Measurements from ENCODE around the gene SLC26A6. TPM values are rescaled to one million over a fixed set of nuclear protein-coding genes. Genes with fewer than 3 reads are reported as not detected.
A peak's percentile ranks its signal among the peaks of the same experiment; 100 is the strongest.

The SLC26A6 gene
- total and polyA plus RNA-seq, 2 of the 13 experiments (the other 11 are each of a cell fraction or from before 2014, with no cell fraction given): 40.7 to 184 TPM

GRCh38 chr3:48635222-48636021 lies at the start of gene SLC26A6 (continued):
- TF ChIP-seq ZNF101 (CRISPR knock-in tag; IDR thresholded peaks at IDR 0.05; ENCODE audit: borderline replicate concordance, low read depth) (0 out of 2 replicates have a peak, but pooled peaks have one; percentile 42), ZNF260 (CRISPR knock-in tag; IDR thresholded peaks at IDR 0.05; ENCODE audit: borderline replicate concordance, low read depth) (no peak), KLF15 (CRISPR knock-in tag; IDR thresholded peaks at IDR 0.05; ENCODE audit: borderline replicate concordance) (no peak; the same call in 1 of the 2 replicates), ZNF619 (CRISPR knock-in tag; IDR thresholded peaks at IDR 0.05) (no peak), SUZ12 (IDR thresholded peaks at IDR 0.05; ENCODE audit: low read depth, low read length) (no peak), ZNF263 (CRISPR knock-in tag; IDR thresholded peaks at IDR 0.05) (peak; percentile 54; the same call in 1 of the 2 replicates), JUN (CRISPR knock-in tag; IDR thresholded peaks at IDR 0.05) (no peak), ZNF160 (CRISPR knock-in tag; IDR thresholded peaks at IDR 0.05) (no peak), RARA (CRISPR knock-in tag; IDR thresholded peaks at IDR 0.05) (peak; percentile 33; the same call in 1 of the 2 replicates), ZEB1 (IDR thresholded peaks at IDR 0.05; ENCODE audit: insufficient replicate concordance, low read depth) (no peak), ZNF317 (CRISPR knock-in tag; IDR thresholded peaks at IDR 0.05) (no peak), ZNF841 (CRISPR knock-in tag; IDR thresholded peaks at IDR 0.05; ENCODE audit: borderline replicate concordance) (no peak), ZNF784 (CRISPR knock-in tag; IDR thresholded peaks at IDR 0.05; ENCODE audit: borderline replicate concordance) (peak; percentile 73; the same call in 1 of the 2 replicates), DBP (CRISPR knock-in tag; IDR thresholded peaks at IDR 0.05; ENCODE audit: not compliant biosample characterization) (no peak), PRPF4 (IDR thresholded peaks at IDR 0.05; ENCODE audit: low read depth, low read length, poor library complexity, severe bottlenecking) (no peak), ZMYM3 (CRISPR knock-in tag; IDR thresholded peaks at IDR 0.05) (peak; percentile 84), SMAD9 (CRISPR knock-in tag; IDR thresholded peaks at IDR 0.05) (no peak), GZF1 (CRISPR knock-in tag; IDR thresholded peaks at IDR 0.05) (peak; percentile 56; the same call in 1 of the 2 replicates)
- TF ChIP-seq, protein P1, sequence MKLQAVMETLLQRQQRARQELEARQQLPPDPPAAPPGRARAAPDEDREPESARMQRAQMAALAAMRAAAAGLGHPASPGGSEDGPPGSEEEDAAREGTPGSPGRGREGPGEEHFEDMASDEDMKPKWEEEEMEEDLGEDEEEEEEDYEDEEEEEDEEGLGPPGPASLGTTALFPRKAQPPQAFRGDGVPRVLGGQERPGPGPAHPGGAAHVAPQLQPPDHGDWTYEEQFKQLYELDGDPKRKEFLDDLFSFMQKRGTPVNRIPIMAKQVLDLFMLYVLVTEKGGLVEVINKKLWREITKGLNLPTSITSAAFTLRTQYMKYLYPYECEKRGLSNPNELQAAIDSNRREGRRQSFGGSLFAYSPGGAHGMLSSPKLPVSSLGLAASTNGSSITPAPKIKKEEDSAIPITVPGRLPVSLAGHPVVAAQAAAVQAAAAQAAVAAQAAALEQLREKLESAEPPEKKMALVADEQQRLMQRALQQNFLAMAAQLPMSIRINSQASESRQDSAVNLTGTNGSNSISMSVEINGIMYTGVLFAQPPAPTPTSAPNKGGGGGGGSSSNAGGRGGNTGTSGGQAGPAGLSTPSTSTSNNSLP (IDR thresholded peaks at IDR 0.05; ENCODE audit: low read depth, low read length): no peak
- TF ChIP-seq, protein P2, sequence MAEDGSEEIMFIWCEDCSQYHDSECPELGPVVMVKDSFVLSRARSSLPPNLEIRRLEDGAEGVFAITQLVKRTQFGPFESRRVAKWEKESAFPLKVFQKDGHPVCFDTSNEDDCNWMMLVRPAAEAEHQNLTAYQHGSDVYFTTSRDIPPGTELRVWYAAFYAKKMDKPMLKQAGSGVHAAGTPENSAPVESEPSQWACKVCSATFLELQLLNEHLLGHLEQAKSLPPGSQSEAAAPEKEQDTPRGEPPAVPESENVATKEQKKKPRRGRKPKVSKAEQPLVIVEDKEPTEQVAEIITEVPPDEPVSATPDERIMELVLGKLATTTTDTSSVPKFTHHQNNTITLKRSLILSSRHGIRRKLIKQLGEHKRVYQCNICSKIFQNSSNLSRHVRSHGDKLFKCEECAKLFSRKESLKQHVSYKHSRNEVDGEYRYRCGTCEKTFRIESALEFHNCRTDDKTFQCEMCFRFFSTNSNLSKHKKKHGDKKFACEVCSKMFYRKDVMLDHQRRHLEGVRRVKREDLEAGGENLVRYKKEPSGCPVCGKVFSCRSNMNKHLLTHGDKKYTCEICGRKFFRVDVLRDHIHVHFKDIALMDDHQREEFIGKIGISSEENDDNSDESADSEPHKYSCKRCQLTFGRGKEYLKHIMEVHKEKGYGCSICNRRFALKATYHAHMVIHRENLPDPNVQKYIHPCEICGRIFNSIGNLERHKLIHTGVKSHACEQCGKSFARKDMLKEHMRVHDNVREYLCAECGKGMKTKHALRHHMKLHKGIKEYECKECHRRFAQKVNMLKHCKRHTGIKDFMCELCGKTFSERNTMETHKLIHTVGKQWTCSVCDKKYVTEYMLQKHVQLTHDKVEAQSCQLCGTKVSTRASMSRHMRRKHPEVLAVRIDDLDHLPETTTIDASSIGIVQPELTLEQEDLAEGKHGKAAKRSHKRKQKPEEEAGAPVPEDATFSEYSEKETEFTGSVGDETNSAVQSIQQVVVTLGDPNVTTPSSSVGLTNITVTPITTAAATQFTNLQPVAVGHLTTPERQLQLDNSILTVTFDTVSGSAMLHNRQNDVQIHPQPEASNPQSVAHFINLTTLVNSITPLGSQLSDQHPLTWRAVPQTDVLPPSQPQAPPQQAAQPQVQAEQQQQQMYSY (CRISPR knock-in tag; IDR thresholded peaks at IDR 0.05): peak; percentile 90

Data from HepG2 (cell line).